ENCODE measurements around the gene FOXN1. TPM values are rescaled to one million over a fixed set of nuclear protein-coding genes. Genes with fewer than 3 reads are reported as not detected.
"Not testable (repeated sequence)": the region's sequence is repeated elsewhere in the genome, so short reads cannot be mapped to it uniquely, and the experiment has no call there.

FOXN1 gene
- total and polyA plus RNA-seq, 2 donors from 2014 or later: not detected

- DNase-seq: peak; percentile 79 to 94 (median 93)
- H3K9me3 ChIP-seq (ENCODE audit: control insufficient read depth in 2 of 3, insufficient read depth in 1 of 3, low read length in 3 of 3): no peaks in the 10 kb centered on the region
- no peak overlapping the region for H3K4me3 ChIP-seq (ENCODE audit: low read length in 3 of 3)
- no peak overlapping the region for H3K9ac ChIP-seq (ENCODE audit: low read length in 3 of 3)
- no peak for FAIRE-seq
- intact Hi-C loops (cut with DNase I): no loop called here
- no peaks in the 10 kb centered on the region for H3K27me3 ChIP-seq (ENCODE audit: control insufficient read depth, insufficient read depth, low read length)
- peaks cover 0 to 11% (median 3%) of the 10 kb centered on the region in 3 donors for H3K4me1 ChIP-seq (ENCODE audit: control insufficient read depth in 2 of 3, insufficient read depth in 2 of 3, low read depth in 1 of 3, low read length in 3 of 3)
- no peak overlapping the region for H3K27ac ChIP-seq (ENCODE audit: low read depth in 2 of 2, low read length in 2 of 2)
- no peak for TF ChIP-seq CTCF (IDR thresholded peaks at IDR 0.05; ENCODE audit: borderline replicate concordance, extremely low read depth, insufficient read depth)
- no peaks in the 10 kb centered on the region for H3K36me3 ChIP-seq (ENCODE audit: control insufficient read depth in 2 of 3, insufficient read depth in 3 of 3, low read length in 3 of 3)
These were observed 15.3 kb downstream of the FOXN1 start for GRCh38 chr17:28521311-28522085.

GRCh38 chr17:28522281-28522680 lies 16.1 kb downstream of the FOXN1 start:
- H3K36me3 ChIP-seq (ENCODE audit: control insufficient read depth in 2 of 3, insufficient read depth in 3 of 3, low read length in 3 of 3); intact Hi-C loops (cut with DNase I); H3K27me3 ChIP-seq (ENCODE audit: control insufficient read depth, insufficient read depth, low read length); DNase-seq; H3K4me3 ChIP-seq (ENCODE audit: low read length in 3 of 3); H3K27ac ChIP-seq (ENCODE audit: low read depth in 2 of 2, low read length in 2 of 2); FAIRE-seq; H3K9ac ChIP-seq (ENCODE audit: low read length in 3 of 3); H3K9me3 ChIP-seq (ENCODE audit: control insufficient read depth in 2 of 3, insufficient read depth in 1 of 3, low read length in 3 of 3): not testable (repeated sequence)
- H3K4me1 ChIP-seq (ENCODE audit: control insufficient read depth in 2 of 3, insufficient read depth in 2 of 3, low read depth in 1 of 3, low read length in 3 of 3): peaks cover 0 to 11% (median 3%) of the 10 kb centered on the region in 3 donors

GRCh38 chr17:28523186-28523585 lies 17.0 kb downstream of the FOXN1 start:
- no peak overlapping the region for H3K27ac ChIP-seq (ENCODE audit: low read depth in 2 of 2, low read length in 2 of 2)
- H3K9me3 ChIP-seq (ENCODE audit: control insufficient read depth in 2 of 3, insufficient read depth in 1 of 3, low read length in 3 of 3): no peaks in the 10 kb centered on the region
- TF ChIP-seq CTCF (IDR thresholded peaks at IDR 0.05; ENCODE audit: borderline replicate concordance, extremely low read depth, insufficient read depth): no peak
- no peaks in the 10 kb centered on the region for H3K36me3 ChIP-seq (ENCODE audit: control insufficient read depth in 2 of 3, insufficient read depth in 3 of 3, low read length in 3 of 3)
- no peak for FAIRE-seq
- intact Hi-C loops (cut with DNase I): no loop called here
- H3K4me3 ChIP-seq (ENCODE audit: low read length in 3 of 3): no peak overlapping the region
- peaks cover 0 to 11% (median 3%) of the 10 kb centered on the region in 3 donors for H3K4me1 ChIP-seq (ENCODE audit: control insufficient read depth in 2 of 3, insufficient read depth in 2 of 3, low read depth in 1 of 3, low read length in 3 of 3)
- no peak for DNase-seq
- H3K27me3 ChIP-seq (ENCODE audit: control insufficient read depth, insufficient read depth, low read length): no peaks in the 10 kb centered on the region
- no peak overlapping the region for H3K9ac ChIP-seq (ENCODE audit: low read length in 3 of 3)

- no peak for DNase-seq
These were observed 17.7 kb downstream of the FOXN1 start for GRCh38 chr17:28523876-28524275.

More at GRCh38 chr17:28523876-28524275, 17.7 kb downstream of the FOXN1 start:
- Histone ChIP-seq H3K27me3 (ENCODE audit: control insufficient read depth, insufficient read depth, low read length) (no peaks in the 10 kb centered on the region), H3K36me3 (ENCODE audit: control insufficient read depth in 2 of 3, insufficient read depth in 3 of 3, low read length in 3 of 3) (no peaks in the 10 kb centered on the region), H3K9me3 (ENCODE audit: control insufficient read depth in 2 of 3, insufficient read depth in 1 of 3, low read length in 3 of 3) (no peaks in the 10 kb centered on the region), H3K4me3 (ENCODE audit: low read length in 3 of 3) (no peak overlapping the region), H3K9ac (ENCODE audit: low read length in 3 of 3) (no peak overlapping the region), H3K4me1 (ENCODE audit: control insufficient read depth in 2 of 3, insufficient read depth in 2 of 3, low read depth in 1 of 3, low read length in 3 of 3) (peaks cover 0 to 11% (median 3%) of the 10 kb centered on the region in 3 donors), H3K27ac (ENCODE audit: low read depth in 2 of 2, low read length in 2 of 2) (no peak overlapping the region)
- TF ChIP-seq CTCF (IDR thresholded peaks at IDR 0.05; ENCODE audit: borderline replicate concordance, extremely low read depth, insufficient read depth): no peak
- intact Hi-C loops (cut with DNase I): no loop called here
- no peak for FAIRE-seq

Data from kidney (tissue), 14 donors.